NCI-H2029 treated with DMSO at 0.1 percent for 48 hours (cell line): ENCODE data around the gene AP5B1.
"Not testable (repeated sequence)": the region's sequence is repeated elsewhere in the genome, so short reads cannot be mapped to it uniquely, and the experiment has no call there.

Experiments
- DNase-seq: peaks from one replicate; lab custom pipeline; 2025; lab: John Stamatoyannopoulos, UW

The AP5B1 gene

DNA sequence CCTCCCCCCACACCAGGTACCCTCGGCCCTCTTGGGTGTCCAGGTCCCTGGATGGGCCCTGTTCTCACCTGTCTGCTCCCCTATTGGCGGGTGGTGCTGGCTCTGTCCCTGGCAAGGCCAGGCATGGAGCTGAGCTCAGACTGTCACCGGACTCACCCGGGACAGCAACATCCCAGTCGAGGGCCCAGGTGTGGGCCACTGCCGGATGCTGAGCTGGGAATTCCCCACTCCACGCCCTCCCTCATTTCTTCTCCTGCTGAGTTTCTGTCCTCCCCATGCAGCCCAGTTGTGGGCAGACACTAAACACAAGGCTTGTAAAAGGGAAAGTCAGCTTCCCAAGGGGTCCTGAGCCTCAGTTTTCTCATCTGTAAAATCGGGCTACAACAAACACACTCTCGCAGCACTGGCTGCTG is 2.0 kb upstream of the AP5B1 start:
- DNase-seq, result no peak

DNA sequence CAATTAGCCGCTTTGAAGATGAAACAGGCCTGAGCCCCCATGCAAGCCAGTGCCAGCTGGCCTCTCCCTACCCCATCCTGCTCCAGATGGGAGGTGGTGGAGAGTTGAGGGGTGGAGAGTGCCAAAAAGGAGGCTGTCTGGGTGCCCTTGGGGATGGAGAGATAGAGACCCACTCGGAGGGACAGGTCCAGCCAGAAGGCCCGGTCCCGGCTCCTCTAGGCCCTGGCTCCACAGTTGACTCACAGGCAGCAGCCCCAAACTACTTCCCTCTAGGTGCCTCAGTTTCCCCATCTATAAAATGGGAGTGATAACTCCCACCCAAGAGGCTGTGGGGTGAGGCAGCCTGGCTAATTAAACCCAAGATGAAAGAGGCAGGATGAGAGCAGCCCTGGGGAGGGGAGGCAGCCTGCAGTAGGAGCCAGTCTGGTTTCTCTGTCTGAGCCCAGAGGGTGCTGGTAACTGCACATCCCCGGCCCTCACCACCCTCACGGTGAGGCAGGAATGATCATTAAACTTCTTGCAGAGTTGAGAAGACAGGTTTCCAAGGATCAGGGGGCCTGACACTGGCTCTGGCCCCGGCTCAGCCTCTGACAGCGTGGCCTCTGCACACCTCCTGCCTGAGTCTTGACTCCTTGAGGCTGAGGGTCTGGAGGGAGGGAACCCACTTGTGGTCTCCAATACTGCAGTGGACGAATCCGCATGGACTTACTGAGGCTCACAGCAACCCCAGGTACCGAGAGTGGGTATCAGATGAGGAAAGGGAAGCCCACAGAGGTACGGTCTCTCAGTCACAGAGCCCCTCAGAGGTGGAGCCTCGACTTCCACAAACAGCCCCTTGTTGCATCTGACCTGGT is 1.4 kb upstream of the AP5B1 start:
- no peak for DNase-seq

DNA sequence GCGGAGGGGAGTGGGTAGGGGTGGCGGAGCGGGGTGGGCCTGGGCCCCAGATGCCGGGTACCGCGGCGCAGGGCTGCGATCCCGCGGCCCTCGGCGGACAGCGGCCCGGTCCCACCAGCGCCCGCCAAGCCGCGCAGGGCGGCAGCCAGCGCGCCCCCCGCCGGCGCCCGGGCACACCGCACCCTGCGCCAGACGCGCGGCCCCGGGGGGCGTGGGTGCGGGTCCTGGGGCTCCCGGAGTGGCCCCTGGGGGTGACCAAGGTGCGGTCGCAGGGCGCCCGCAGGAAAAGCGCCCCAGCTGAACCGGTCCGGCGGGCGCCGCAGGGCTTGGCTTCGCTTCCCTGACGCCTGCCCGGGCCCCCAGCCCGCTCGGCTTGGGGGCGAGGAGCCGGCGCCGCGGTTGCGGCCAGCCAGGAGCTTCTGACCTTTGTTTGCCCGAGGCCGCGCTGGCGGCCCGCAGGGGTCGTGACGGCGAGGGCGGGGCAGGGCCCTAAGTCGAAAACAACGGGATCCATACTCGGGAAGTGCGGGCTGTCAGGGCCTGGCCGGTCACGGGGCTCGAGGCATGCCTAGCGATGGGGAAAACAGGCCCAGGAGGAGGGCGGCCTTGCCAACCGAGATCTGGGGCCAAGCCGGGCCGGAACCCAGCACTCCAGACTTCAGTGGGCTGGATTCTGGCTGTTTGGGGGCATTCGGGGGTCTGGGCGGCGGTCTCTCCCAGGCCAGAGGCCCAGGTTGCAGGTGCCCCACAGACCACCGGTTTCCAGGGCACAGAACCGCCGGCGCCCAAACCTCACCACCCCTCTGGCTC is 581 bp upstream of the AP5B1 start:
- DNase-seq, result no peak

DNA sequence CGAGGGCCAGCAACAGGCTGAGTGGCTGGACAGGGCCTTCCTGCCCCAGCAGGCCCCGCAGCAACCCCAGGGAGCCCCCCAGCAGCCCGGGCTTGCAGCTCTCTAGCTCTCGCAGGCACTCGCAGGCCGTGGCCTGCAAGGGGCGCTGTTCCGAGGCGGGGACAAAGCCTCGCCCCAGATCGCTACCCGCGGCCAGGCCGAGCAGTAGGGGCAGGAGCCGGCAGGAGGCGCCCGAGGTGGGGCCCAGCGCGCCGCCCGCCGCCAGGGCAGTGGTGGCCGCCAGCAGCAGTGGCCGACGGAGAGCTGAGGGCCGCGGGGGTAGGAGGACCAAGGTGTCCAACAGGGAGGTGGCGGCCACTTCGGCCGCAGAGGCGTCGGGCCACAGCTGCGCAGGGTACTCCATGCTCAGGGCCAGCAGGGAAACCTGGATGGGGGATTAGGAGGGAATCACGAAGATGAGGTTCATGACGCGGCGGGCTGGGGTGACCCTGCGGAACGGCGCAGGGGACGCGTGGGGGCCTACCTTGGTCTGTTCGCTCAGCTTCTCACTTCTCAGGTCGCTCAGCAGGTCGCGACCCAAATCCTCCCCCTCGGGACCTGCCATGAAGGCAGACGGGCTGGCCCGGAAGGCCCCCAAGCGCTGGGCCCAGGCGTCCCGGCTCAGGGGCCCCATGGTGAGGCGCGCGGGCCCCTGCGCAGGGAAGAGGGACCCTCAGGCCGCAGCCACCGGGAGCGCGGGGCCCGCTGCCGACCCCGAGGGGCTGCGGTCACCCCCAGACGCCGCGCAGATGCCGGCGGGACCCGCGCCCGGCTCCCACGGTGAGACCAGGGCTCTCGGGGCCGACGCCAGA is 632 bp downstream of the AP5B1 start:
- peak; percentile 32 for DNase-seq

DNA sequence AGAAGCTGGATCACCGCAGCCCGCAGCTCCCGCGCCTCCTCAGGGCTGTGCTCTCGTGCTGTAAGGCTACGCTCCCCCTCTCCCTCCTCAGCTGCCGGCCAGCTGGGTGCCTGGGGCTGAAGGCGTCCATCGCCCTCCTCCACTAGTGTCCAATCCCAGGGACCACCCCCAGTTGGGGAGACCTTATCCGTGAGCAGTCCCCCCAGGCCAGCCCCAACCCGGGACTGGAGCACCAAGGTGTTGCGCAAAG is 1.2 kb downstream of the AP5B1 start:
- no peak for DNase-seq

DNA sequence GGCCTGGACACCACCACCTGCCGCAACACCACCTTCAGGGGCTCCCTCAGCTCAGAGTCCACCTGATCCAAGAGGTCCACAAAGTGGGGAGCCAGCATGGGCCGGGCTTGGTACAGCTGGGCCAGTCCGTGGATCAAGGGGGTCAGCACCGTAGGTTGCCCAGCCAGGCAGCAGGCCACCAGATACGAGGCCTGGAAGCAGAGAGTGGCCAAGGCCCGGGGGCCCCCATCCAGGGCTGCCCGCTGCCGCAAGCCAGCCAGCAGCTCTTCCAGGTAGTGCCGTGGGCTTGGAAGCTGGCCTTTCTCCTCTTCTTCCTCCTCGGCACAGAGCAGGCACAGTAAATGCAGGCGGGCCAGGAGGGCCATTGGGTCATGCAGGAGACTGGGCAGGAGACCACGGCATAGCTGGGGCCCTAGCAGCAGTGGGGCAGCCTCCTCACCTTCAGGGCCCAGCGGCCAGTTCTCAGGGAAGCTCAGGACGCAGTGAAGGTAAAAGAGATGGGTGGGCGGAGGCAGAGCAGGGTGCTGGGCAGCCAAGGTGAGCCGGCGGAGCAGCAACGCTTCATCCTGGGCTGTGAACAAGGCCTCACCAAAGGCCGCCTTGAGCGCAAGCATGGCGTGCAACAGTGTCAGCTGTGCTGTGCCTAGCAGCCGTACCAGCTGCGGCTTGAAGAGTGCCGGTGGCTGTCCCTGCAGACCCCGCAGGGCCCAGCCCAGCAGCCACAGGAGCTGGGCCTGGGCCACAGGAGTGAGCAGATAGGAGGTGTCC is 1.7 kb downstream of the AP5B1 start:
- DNase-seq, result no peak

DNA sequence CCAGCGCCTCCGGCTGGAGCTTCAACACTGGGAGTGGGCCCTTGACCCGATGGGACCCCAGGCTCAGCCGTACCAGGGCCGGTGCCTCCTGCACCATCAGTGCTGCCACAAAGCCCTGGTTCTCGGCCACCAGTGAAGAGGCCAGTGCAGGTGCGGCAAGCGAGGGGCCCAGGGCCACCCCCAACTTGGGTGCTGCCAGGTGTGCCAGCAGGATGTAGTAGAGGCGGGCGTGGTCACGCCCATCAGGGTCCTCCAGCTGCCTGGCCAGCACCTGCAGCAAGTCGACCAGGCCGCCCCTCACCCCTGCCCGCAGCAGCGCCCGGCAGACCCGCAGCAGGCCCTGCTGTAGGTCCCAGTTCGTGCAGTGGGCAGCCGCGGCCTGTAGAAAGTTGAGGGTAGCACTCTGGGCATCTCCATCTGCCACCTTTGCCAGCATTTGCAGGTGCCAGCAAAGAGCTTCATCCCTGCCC is 2.3 kb downstream of the AP5B1 start:
- DNase-seq, result no peak

DNA sequence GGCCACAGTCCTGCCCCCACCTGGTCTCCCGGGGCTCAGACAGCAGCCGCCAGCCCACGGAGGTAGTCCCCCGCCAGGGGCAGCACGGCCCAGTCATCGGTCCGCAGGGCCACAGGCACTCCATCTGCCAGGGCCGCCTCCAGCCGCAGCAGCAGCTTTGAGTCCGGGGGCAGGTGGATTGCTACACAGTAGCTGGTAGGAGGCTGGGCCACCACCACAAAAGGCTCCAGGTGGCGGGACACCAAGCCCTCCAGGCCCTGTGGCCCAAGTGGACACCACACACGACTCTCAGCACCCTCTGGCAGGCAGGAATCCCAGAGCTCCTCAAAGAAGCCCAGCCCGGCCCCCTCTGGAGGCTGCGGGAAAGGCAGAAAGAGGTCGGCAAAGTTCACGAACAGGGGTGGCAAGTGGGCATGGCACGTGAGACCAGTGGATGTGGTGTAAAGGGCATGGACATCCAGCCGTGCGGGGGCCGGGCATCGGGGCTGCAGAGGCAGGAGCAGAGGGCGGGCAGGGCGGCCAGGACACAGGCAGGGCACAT is 2.9 kb downstream of the AP5B1 start:
- DNase-seq, result no peak

DNA sequence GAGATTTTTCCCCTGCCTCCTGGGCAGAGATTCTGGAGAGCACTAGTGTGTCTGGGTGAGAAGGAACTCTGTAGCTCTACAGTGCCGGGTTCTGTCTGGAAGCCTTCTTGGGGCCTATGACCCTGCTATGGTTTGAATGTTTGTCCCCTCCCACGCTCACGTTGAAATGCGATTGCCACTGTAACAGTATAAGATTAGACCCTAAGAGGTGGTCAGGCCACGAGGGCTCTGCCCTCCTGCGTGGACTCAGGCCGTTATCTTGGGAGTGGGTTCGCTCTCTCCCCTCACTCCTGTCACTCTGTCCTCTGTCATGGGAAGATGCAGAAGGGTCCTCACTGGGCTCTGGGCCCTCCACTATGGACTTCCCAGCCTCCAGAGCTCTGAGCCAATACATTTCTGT is 3.5 kb downstream of the AP5B1 start:
- DNase-seq, result no peak

DNA sequence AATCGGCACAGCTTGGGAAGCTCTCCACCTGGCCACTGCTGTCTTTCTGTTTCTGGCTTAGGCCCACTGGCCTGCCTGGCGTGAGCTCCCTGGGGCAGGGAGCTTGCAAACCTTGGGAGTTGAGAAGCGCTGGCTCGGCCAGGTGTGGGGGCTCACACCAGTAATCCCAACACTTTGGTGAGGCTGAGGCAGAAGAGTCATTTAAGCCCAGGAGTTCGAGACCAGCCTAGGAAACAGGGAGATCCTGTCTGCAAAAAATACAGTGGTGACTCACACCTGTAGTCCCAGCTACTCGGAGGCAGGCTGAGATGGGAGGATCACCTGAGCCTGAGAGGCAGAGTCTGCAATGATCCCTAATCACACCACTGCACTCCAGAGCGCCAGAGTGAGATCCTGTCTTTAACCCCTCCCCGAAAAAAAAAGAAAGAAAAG is 4.0 kb downstream of the AP5B1 start:
- DNase-seq, result no peak

DNA sequence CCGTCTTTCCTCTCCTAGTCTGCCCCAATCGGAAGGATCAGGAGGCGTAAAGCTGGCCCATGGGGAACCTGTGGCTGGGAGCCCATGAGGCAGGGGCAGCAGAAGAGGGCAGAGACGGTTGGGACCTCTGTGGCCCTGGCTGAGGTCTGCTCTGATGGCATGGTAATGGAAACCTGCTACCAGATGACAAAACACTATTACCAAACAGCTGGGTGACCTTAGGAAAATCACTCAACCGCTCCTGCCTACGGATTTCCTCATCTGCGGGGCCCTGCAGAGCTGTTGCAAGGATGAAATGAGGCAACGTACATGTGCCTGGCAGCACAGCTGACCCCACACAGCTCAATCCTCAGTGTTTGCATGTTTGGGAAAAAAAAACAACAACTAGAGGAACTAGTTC is 4.6 kb downstream of the AP5B1 start:
- DNase-seq, result no peak

DNA sequence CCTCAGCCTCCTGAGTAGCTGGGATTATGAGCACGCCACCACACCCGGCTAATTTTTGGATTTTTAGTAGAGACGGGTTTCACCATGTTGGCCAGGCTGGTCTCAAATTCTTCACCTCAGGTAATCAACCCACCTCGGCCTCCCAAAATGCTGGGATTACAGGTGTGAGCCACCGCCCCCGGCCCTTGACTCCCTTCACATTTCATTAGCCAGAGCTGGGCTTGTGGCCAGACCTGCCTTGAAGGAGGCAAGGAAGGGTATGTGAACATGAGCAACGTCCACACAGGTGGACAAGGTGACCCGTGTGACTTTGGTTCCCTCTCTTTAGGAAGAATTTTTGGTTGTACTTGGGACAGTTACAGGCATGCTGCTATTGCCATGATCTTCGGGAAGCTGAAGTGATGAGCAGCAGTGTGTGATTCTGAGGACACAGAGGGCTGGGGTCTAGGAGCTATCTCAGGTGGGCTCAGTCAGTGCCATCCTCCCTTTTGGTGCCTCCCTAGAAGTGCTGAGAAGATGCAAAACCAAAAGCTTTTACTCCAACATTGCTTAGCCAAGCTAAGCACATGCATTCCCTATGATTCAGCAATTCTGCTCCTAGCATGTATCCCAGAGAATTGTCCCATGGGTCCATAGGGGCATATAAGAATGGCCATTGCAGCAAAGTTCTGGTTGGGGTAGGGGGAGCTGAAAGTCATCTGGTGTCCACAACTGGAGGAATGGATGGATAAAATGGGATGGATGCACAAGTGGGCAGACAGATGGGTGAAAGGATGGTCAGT is 6.1 kb downstream of the AP5B1 start:
- no peak for DNase-seq

DNA sequence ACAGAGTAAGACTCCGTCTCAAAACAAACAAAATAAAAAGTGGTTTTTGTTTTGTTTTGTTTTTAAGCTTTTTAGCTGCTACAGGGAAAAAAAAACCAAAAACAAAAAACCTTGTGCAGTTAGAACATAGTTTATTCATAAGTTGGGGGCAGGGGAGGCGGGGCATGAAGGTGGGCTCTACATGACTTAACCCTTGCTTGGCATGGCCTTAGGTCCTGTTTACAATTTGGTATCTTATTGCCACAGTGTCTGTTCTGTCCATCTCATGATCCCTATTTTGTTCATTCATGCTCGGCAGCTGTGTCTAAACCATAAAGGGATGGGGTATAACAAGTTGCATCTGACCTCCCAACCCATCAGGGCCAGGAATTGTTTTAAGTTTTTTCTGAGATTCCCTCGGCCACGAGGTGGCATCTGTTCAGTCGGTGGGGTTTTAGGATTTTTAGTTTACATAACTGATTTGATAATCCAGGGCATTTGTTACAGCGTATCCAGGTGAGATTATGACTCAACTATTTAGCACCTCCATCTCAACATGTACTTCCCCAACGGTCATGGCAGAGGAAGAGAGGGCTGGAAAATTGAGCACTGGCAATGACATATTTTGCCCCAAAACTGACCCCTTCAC is 6.9 kb downstream of the AP5B1 start:
- DNase-seq, result no peak

DNA sequence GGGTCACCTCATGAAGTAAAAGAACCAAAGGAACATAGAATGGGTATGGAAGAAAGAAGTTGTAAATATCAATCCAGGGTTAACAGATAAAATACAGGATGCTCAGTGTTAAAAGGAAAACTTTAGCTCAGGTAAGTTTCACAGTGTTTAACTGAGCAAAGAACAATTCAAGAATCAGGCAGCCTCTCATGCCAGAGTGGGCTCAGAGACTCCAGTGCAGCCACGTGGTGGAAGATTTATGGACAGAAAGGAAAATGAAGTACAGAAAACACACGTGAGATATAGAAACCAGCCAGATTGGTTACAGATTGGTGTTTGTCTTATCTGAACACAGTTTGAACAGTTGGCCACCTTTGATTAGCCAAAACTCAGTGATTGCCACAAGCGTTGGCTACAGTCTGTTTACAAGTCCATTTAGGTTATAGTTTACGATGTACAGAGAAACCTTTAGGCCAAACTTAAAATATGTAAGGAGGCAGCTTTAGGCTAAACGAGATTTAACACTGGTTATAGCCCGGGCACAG is 9.1 kb downstream of the AP5B1 start:
- DNase-seq, result no peak

DNA sequence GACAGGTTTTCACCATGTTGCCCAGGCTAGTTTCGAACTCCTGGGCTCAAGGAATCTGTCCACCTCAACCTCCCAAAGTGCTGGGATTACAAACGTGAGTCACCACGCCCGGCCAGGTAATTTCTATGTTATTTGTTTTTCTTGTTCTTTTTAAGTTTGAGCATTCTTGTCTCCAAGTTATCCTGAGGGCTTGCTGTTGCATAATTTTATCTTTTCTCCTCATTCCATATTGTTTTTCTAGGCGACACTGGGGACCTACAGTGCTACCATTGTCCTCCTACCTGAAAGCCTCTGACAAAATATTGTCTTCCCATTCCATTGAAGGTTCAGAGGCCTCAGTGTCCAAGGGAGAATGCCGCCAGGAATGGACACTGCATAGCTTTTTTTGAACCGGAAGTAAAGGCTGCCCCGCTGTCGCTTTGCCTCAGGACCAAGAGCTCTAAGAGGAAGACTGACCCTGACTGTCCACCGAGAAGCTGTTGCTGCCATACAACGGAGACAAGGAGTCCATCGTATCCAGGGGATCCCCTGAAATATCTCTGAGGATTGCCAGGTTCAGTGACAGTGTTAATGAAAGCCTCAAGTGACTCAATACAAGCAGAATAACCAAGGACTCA is 9.7 kb downstream of the AP5B1 start:
- no peak for DNase-seq

DNA sequence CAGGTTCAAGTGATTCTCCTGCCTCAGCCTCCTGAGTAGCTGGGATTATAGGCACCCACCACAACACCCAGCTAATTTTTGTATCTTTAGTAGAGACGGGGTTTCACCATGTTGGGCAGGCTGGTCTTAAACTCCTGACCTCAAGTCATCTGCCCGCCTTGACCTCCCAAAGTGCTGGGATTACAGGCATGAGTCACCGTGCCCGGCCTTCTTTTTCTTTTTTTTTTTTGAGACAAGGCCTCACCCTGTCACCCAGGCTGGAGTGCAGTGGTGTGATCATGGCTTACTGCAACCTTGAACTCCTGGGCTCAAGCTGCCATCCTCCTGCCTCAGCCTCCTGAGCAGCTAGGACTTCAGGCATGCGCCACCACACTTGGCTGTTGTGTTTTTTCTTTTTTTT is 13.0 kb downstream of the AP5B1 start:
- DNase-seq, result not testable (repeated sequence)

DNA sequence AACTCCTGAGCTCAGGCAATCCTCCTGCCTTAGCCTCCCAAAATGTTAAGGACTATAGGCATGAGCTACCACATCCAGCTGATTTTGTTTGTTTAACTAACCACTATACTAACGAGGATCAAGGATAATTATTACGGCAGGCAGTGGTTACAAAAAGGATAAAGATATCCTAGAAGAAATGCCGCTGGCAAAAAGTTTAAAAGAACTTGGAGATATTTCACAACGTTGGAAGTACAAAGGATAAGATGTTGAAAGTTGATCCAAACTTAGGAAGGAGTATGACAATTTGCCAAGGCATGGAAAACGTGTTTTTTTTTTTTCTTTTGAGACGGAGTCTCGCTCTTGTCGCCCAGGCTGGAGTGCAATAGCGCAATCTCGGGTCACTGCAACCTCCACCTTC is 13.4 kb downstream of the AP5B1 start:
- DNase-seq, result no peak

DNA sequence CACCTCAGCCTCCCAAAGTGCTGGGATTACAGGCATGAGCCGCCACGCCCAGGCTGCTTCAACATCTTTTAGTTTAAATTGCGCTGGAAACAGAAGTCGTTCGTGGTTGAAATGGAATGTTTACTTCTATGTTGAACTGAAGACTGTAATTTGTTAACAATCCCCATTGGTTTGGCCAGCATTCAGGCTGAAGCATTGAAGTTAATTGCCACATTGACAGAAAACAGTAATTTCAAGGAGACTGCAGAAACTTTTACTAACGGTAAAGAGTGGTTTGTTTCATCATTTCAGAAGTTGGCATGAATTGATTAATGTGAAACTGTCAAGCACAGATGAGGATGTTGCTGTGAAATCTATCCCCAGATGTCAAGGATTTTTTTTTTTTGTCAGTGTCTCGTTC is 14.2 kb downstream of the AP5B1 start:
- no peak for DNase-seq

DNA sequence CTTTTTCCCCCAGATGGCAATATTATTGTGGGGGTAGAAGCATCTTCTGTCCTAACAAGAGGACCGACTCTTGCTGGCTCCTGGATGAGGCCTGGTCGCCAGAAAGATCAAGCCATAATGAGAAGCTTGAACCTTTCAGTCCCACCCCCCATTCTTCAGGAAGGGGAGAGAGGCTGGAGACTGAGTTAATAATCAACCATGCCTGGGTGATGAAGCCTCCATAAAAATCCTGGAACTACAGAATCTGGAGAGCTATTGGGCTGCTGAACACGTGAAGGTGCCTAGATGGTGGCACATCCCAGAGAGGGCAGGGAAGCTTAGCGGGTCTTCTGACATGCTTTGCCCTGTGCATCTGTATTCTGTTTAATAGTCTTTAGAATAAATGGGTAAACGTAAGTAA is 16.3 kb downstream of the AP5B1 start:
- no peak for DNase-seq

DNA sequence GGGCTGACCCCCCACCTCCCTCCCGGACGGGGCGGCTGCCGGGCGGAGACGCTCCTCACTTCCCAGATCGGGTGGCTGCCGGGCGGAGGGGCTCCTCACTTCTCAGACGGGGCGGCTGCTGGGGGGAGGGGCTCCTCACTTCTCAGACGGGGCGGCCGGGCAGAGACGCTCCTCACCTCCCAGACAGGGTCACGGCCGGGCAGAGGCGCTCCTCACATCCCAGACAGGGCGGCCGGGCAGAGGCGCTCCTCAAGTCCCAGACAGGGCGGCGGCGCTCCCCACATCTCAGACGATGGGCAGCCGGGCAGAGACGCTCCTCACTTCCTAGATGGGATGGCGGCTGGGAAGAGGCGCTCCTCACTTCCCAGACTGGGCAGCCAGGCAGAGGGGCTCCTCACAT is 18.0 kb downstream of the AP5B1 start:
- not testable (repeated sequence) for DNase-seq
